KBM-7 (cell line): Measurements from ENCODE around the gene NSG1.

Experiments
- DNase-seq: peaks from one replicate; pipeline ENCODE4 v3.0.0-alpha.2; 2015
- in situ Hi-C: fragments of 300-500 bp; cut with MboI; formaldehyde crosslinking; loops from 2 replicates; pipeline ENCODE4 v1.14.3; 2020; ENCODE audit warnings: low sequenced_read_pairs, low pct_unique_long_range_greater_than_20kb, mixed read lengths

The NSG1 gene

DNA sequence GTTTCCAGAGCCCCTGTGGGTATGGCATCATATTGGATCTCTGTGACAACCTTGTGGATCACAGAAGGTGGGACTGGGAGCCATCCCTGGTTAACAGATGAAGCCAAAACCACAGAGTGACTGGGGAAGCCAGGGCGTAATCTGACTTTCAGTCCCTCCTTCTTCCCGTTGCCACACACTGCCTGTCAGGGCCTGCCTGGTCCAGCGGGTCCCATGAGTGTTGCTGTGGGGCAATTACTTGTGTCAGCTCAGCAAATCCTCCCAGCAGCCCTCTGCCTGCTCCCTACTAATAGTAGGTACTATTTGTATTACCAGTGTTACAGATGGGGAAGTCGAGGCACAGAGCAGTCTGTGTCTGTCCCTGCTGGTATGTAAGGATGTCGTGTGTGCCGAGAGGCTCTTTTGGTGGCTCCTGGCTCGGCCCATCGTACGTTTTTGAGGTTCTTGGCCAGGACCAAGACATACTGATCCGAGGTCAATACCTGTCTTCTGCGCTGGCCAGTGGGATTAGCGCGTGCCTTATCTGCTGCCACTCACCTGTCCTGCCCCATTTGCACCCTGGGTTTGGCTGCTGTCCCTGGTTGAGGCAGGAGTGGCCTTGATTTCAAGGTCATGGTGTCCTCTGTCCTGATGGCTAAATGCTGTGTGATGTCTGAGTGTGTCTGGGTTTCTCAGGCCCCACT, 5.7 kb downstream of the NSG1 start:
- DNase-seq: no peak
- in situ Hi-C loops: no loop called here

DNA sequence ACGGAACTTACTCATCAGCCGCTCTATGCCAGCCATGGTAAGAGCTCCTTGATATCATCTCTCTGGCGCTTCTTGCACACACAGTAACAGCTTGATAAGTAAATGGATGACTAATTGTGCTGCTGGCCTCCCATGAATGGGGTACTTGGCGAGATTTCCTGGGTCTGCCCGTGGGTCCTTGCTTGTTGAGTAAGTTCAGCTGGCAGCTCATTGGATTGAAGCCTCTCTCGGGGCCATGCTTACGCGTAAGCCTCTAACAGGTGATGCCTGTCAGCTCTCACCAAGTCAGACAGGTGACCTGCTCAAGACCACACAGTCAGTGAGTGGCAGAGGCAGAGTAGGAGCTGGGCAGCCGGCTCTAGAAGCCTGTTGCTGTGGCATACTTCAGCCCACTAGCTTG, 7.7 kb downstream of the NSG1 start:
- in situ Hi-C loops: no loop called here
- DNase-seq: no peak

DNA sequence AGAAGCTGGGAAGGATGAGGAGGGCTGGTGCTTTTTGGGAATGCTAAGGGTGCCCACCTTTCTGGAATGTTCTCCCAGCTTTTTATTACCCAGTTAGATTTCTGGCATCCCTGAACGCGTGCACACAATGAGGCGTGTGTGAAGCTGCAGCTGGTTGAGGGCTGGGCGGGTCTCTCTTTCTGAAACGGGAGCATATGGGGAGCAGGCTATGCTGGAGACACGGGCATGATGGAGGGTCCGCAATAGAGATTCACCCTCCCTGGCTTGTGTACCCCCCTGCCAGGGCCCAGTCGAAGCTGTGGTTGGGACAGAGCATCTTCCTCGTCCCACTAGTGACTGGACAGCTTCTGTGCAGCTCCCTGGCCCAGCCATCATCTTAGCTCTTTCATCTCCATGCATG, 8.5 kb downstream of the NSG1 start:
- no peak for DNase-seq

DNA sequence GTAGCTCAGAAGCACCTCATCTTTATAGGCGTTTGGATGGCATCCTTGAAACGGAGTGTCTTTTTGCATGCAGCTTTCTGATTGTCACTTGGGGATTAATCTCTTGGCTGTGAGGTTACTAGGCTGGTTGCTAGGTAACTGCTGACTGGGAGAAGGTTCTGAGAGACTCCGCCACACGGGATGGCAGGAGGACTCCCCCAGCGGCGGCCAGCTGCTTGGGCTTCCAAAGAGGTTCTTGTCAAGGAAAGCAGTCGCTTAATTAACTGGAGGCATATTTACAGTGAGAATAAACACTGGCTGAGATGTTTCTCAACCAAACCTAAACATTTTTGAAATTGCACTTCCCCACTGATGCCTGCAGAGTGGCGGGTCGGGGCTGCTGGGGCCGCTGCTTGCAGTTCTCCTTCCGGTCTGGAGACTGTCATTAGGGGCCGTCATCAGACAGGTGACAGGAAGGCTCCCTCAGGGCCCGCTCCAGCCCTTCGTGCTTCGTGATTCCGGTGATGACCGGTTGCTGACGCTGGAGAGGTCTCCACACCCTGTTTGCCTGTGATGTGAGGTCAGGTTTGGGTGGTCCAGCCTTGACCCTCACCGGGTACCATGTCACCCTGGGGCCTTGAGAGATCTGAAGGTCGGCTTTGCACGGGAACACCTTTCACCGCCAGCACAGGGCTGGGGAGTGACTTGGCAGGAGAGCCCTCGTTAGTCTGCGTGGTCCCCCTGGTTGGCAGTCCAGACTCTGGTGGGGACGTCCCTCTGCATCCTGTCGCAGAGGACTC, 9.1 kb downstream of the NSG1 start:
- in situ Hi-C loops: no loop called here

More for the DNA sequence above, 8.5 kb downstream of the NSG1 start:
- in situ Hi-C loops: no loop called here

DNA sequence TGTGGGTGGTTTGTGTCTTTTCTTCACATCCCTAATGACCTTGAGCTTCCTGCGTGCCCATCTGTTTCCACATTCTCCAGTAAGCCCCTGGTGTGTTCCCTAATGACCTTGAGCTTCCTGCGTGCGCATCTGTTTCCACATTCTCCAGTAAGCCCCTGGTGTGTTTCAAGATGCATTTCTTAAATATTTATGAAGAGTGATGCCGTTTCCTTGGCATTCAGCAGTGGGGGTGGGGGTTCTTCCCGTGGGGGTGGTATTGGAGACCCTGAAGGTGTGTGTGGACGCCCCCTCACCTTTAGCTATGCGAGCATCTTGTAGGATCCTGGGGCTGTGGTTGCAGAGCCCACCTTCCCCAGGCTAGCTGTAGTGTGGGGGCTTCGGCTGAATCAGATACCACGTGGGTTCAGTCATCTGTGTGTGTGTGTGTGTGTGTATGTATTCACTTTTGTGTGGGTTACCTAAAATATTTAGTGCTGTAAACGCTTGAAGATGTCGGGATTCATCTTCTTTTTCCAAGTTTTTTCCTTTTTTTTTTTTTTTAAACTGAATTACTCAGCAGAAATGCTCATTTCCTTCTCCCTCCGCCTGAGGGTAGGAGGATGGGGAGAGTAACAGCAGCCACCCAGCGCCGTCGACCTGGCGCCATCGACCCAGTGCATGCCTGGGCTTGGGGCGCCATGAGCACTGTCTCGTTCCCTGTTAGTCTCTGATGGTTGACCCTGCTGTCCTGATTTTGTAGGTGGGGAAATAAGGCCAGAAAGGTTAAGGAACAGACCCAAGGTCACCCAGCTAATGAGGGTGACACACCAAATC, 9.9 kb downstream of the NSG1 start:
- DNase-seq: no peak
- in situ Hi-C loops: no loop called here

More for the DNA sequence above, 9.1 kb downstream of the NSG1 start:
- peak; percentile 16 for DNase-seq

DNA sequence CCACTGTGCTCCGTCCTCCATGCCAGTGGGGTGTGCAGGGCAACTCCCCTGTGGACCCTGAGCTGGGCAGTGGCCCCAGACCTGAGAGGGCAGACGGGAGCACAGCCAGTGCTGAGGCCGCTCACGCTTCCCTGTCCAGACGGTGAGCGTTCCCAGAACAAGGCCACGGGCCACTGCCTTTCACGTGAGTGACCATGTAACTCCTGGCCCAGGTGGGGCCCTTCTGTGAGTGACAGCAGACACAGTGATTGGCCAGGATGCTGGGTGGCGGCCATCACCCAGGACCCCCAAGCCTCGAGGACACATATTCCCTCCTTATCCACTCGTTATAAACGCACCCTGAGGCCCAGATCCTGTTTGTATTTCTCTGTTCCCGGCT, 10.5 kb downstream of the NSG1 start:
- in situ Hi-C loops: no loop called here
- no peak for DNase-seq

DNA sequence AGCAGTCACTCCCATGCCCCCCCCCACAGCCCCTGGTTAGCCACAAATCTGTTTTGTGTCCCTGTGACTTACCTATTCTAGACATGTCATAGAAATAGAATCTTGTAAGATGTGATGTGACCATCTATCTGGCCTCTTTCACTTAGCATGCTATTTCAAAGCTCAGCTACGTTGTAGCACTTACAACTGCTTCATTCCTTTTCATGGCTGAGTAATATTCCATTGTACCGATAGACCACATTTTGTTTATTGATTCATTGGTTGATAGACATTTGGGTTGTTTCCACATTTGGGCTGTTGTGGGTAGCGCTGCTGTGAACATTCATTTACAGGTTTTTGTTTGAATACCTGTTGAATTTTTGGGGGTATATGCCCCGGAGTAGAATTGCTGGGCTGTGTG, 11.5 kb downstream of the NSG1 start:
- in situ Hi-C loops: no loop called here
- DNase-seq: no peak

DNA sequence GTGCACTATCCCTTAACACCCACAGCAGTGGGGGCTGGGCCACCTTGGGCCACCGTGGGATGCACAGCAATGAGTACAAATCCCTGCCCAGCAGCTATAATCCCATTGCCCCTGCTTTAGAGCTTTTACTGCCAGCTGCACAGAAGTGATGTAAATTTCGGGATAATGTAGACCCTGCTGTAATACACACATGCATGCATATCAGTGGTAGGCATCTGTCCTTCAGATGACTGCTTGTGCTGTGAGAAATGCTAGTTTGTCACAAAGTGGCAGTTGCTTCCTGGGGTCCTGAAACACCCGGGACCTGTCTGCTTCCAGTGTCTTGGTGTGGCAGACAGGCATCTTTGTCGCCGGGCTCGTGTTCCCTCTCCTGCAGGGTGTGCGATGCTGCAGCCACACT, 14.1 kb downstream of the NSG1 start:
- in situ Hi-C loops: no loop called here
- no peak for DNase-seq

DNA sequence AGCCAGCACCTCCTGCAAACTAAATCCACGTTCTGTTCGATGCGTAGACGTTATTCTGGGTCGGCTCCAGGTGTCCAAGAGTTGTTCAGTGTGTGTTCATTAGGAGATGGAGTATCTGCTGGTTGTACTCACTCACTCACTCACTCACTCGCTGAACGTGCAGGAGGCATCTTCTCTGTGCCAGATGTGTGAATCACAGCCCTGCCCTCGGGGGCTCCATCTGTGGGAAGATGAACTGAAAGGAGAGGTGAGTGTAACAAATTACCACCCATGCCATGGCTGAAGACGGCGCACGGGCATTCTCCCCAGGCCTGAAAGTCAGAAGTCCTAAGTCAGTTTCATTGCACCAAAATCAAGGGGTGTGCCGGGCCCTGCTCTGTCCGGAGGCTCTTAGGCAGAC, 16.1 kb downstream of the NSG1 start:
- DNase-seq: no peak

DNA sequence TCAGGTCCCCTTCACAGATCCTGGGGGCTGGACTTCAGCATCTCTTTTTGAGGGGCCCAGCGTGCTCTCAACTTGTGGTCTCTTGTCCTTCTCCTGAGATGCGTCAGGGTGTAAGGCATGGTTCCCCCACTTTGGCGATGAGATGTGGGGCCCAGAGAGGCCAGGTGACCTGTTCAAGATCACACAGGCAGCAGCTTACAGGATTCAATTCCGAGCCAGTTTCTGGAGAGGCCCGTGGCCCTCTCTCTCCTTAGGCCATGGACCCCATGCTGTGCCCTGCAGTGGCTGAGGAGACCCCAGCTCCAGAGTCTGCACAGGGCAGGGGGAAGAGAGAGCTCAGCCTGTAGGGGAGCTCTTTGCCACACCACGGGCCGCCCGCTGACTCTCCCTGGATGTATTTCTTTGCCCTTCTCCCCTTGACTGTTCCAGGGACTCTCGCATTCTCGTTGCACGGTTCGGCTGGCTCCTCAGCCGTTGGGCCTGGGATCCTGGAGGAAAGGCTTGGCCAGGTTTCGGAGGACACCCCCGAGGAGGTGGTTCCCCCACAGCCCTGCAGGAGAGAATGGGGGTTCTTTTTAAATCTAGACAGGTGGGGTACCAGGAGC, 18.6 kb downstream of the NSG1 start:
- in situ Hi-C loops: no loop called here
- no peak for DNase-seq

More for the DNA sequence above, 16.1 kb downstream of the NSG1 start:
- in situ Hi-C loops: no loop called here

DNA sequence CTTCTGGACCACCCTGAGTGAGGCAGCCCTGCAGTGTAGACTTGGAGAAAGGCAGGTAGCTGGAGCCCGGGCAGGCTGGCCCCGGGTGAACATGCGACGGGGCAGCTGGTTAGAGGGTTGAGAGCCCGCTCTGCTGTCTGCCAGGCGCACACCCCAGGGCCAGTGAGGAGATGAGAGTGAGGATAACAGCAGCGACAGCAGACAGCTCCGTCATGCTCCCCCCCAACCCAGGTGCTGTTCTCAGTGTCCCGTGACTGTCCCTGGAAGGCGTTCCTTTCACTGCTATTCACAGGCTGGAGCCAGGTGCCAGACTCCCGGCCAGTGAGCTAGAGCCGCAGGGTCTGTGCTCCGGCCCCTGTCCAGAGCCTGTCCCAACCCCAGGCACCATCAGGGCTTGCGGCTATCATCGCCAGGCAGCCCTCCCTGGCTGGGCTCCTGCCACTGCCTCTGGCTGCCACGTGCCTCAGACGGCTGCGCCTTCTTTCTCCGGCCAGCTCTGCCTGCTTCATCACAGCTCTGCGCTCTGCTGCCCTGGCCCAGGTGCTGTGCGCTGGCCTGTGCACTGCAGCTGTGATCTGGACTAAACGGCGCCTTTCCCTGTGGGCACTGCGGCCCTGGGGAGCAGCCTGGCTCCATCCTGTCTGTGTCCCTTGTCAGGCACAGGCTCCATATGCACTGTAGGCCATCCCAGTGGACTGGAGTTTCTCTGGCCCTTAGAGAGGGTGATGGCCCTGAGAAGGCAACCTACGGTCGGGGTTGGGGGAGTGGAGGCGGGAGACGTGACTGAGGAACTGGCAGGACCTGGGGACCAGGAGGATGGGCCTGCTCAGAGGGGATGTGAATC, 19.8 kb downstream of the NSG1 start:
- in situ Hi-C loops: no loop called here
- DNase-seq: no peak

DNA sequence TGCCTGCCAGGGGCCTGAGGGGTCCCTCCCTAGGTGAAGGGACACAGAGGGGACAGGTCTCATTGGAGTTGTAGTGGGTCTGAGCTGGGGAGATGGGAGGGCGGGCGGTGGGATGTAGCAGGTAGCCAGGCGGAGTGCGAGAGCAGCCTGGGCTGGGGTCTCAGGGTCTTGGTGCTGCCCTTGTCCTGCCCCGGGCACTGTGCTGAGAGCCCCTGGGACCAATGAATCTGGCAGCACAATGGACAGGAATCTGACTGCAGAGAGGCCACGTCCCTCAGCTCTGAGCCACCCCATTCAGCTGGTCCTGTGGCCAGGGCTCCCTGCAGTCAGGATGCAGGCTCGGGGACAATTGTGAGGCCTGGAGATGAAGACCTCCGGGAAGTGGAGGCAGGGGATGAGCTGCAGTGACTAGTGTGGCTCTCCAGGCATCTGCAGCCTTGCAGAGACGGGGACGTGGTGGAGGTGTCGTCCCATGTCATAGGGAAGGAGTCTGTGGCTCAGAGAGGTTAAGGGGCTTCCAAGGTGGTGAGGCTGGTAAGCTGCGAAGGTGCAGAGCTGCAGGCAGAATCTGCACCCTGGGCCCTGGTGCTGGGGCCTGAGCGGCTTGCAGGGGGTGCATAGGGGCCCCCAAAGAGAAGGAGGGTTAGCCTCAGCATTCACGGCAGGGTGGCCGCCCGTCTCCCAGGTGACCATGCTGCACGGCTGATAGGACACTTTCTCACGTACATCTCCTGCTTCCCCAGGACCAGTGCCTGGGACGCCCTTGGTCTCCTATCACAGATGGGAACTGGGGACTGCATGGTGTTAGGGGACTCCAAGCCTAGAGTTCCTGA, 20.6 kb downstream of the NSG1 start:
- in situ Hi-C loops: no loop called here
- DNase-seq: no peak

DNA sequence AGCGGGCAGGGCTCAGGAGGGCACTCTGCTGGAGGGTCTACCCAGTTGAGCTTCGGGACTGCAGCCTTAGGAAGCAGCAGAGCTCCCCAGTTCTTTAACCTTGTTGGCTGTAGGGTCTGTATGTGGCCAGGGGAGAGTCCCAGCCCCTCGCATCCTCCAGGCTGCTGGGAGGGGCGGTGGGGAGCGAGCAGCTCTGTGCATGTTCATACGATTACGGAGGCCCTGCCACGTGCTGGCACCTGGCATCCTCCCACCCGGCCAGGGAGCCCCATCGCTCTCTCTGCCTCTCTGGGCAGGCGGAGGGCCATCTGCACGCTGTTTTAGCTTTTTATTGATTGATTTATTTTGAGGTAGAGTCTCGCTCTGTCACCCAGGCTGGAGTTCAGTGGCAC, 21.2 kb downstream of the NSG1 start:
- in situ Hi-C loops: no loop called here
- no peak for DNase-seq

DNA sequence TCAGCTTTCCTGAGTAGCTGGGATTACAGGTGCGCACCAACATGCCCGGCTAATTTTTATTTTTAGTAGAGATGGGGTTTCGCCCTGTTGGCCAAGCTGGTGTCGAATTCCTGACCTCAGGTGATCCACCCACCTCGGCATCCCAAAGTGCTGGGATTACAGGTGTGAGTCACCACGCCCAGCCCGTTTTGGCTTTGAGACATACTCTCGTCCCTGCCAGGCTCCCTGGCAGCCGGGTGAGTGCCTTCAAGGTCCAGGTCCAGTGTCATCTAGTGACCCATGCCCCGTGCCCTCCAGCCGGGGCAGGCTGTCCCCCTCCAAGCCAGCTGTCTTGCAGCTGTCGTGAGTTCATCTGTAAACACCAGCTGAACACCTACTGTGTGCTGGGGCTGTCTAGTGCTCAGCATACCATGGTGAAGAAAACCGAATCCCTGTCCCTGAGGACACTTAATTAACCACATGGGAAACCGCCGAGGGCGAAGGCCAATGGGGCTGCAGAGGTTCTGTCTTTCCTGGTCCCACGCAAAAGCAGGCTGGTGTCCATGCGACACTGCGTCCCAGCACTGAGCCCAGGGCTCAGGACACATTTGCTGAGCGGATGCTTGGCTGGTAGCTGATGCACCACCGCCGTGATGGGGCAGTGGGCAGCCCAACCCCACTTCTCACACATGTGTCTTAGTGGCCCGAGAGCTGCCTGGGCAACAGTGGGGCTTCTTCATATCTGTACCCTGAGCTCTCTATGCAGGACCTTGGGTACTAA, 21.9 kb downstream of the NSG1 start:
- in situ Hi-C loops: no loop called here
- DNase-seq: no peak

DNA sequence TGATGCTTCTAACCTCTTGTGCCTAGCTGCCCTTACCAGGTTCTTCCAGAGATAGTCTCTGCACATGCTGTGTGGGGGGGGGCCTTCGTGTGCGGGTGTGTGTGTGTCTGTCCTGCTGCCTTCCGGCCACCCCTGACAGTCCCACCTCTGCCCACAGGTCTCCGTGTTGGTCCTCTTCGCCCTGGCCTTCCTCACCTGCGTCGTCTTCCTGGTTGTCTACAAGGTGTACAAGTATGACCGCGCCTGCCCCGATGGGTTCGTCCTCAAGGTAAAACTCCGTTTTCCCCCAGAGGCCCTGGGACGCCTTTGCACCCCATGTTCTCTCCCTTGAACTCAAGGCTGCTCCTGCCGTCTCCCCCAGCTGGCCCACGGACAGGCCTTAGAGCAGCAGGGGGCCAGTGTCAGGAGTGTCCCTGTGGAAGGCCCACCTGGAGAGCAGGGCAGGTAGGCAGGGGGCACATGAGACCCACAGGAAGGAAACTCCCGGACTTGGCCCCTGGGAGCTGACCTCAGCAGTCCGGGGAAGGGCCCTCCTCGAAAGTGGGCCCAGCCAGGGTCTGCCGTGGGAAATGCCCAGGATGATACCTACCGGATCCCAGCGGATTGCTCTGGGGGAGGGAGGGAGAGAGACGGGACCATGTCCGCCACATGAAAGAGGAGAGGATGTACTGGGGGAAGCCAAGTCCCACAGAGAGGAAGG, 22.7 kb downstream of the NSG1 start:
- in situ Hi-C loops: no loop called here
- no peak for DNase-seq

DNA sequence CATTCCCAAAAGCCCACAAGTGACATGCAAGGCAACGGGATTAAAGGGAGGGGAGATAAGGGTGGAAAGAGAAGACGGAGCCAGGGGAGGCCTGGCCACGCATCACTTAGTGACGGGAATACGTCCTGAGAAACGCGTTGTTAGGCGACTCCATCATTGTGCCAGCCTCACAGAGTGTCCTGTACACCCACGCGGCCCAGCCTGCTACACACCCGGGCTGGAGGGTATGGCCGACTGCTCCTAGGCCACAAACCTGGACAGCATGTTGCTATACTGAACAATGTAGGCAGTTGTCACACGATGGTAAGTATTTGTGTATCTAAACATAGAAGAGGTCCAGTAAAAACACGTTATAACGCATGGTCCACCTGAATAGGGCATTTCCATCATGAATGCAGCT, 23.4 kb downstream of the NSG1 start:
- in situ Hi-C loops: no loop called here
- DNase-seq: no peak

DNA sequence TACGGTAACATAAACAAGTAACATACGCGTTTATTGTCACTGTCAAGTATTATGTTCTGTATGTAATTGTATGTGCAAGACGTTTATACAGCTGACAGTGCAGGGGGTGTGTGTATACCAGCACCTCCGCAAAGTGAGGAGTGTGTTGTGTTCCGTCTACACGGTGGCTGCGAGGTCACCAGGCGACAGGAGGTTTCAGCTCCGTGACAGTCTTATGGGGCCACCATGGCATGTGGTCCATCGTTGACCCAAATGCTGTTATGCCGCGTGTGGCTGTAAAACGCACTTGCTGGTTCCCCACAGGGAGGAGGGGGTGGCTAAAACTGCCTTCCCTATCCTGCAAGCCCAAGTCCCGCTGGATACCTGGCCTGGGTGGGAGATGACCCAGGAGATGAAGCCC, 25.0 kb downstream of the NSG1 start:
- in situ Hi-C loops: no loop called here
- DNase-seq: no peak
